Fibroblast of villous mesenchyme (primary cell): ENCODE measurements around the gene FOXI2. TPM values are rescaled to one million over a fixed set of nuclear protein-coding genes. Genes with fewer than 3 reads are reported as not detected.

Experiments
- DNase-seq: peaks from one replicate; pipeline ENCODE4 v3.0.0-alpha.2; 2010; ENCODE audit warnings: low read depth
- H3K4me3 ChIP-seq: 2 replicates; pipeline ENCODE4 v1.5.1; 2011; ENCODE audit warnings: low read depth, mild to moderate bottlenecking, low read length
- CTCF ChIP-seq: IDR thresholded peaks from 2 replicates; pipeline ENCODE4 v1.5.1; 2012; ENCODE audit warnings: low read depth, mild to moderate bottlenecking, low read length; ENCODE audit not compliant: insufficient read depth
- total RNA-seq: library from RNA; depleted of rRNA; stranded (reverse); fragments of >200 nt; gene quantifications from 2 replicates; pipeline ENCODE4 v1.2.3, GENCODE V29; 2012

Gene FOXI2
- total RNA-seq, 1 donor, result not detected

- no peak for DNase-seq
- no peak overlapping the region for H3K4me3 ChIP-seq
- TF ChIP-seq CTCF, result no peak
Measured at GRCh38 chr10:127735156-127735555, 1.8 kb upstream of the FOXI2 start.

DNA sequence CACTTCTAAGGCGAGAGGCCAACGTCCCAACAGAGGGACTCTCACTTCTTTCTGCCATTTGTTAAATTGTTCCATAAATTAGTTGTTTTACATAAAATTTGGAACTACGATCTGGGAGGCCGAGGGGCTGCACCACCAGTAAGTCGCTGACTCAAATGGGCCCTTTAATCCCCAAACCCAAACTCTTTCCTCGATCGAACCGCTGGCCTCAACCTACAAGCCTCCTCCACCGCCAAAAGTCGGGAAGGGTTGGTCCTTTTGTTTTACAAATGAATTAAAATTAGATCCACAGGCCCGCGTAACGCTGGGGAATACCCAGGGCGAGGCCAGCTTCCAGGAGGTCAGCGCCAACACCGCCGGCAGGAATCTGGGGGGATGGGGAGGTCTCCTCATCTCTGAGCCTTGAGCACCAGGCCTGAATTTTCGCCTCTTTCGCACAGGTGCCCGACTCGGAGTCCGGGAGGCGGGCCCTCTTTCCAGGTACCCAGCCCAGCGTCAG lies 1.2 kb upstream of the FOXI2 start:
- no peak overlapping the region for H3K4me3 ChIP-seq
- TF ChIP-seq CTCF, result no peak
- DNase-seq, result no peak

GRCh38 chr10:127736222-127736914 lies 617 bp upstream of the FOXI2 start:
- DNase-seq, result no peak

DNA sequence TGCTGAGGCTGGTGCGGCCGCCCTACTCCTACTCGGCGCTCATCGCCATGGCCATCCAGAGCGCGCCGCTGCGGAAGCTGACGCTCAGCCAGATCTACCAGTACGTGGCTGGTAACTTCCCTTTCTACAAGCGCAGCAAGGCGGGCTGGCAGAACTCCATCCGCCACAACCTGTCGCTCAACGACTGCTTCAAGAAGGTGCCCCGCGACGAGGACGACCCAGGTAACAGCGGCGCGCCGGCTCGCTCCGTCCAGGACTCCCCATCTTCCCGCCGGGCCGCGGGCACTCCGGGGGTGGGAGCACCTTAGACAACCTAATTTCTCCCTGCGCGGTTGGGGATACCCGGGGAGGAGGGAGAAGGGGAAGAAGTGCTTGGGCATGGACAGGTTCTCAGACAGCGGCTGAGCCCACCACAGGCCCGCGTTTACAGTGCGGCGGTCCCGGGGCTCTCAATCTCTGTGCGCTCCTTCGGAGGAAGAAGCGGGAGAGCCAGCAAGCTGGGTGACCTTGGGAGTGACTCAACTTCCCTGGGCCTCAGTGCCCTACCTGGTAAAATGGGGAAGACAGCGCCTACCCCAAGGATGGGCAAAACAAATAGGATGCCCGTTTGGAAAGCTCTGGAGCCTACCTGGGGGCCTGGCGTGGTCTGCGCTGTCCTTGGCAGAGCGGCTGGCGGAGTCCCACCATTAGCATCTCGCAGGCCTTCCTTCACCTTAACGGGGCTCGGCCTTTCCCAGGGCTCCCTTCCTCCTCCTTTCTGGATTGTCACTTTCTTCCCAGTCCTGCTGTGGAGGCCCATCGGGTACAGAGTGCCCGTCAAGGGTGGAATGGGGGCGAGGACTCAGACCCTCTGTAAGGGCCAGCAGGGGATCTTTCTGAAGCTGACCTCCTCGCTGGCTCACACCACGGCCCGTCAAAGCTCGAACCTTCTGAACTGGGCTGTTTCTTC lies 852 bp downstream of the FOXI2 start:
- no peak for TF ChIP-seq CTCF
- H3K4me3 ChIP-seq, result no peak overlapping the region
- no peak for DNase-seq

More at GRCh38 chr10:127736222-127736914, 617 bp upstream of the FOXI2 start:
- H3K4me3 ChIP-seq, result no peak overlapping the region
- no peak for TF ChIP-seq CTCF

DNA sequence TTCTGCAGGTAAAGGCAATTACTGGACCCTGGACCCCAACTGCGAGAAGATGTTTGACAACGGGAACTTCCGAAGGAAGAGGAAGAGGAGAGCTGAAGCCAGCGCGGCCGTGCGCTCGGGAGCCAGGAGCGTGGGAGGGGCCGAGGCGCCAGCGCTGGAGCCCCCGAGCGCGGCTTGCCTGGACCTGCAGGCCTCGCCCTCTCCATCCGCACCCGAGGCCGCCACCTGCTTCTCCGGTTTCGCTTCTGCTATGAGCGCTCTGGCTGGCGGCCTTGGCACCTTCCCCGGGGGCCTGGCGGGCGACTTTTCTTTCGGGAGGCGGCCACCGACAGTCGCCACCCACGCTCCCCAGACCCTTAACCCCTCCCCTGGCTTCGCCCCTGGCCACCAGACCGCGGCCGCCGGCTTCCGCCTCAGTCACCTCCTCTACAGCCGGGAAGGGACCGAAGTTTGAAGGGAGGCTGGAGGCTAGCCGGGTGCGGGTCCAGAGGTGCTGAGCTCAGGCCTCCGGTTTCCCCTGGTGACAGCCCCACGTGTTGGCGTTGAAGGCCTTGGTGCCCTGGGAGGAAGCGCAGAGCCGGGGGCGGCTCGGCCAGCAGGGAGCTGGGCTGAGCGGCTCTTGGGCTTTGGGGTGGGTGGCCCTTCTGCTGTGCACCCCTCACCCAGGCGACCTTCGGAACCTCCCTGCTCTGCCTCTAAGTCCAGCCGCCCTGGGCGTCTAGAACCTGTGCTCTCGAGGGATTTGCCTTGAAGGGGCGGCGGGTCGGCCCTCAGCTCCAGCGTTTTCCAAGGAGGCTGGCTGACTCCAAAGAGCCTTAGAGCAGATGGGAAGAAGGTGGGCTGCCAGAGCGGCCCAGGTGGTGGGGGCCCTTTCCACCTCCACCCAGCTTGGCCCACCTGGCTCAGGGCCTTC lies 1.8 kb downstream of the FOXI2 start:
- no peak for DNase-seq
- no peak for TF ChIP-seq CTCF
- H3K4me3 ChIP-seq, result no peak overlapping the region

DNA sequence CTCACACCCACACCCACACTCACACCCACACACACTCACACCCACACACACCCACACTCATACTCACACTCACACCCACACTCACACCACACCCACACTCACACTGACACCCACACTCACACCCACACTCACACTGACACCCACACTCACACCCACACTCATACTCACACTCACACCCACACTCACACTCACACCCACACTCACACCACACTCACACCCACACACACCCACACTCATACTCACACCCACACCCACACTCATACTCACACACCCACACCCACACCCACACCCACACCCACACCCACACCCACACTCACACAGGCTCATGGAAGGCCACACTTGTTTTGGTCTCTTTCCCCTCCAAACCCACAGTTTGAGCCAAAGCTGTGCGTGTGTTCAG lies 2.9 kb downstream of the FOXI2 start:
- no peak for TF ChIP-seq CTCF
- no peak overlapping the region for H3K4me3 ChIP-seq
- DNase-seq, result no peak
